Suppressor macrophage treated with lipopolysaccharide for 1 hour (primary cell): ENCODE results near the gene CERK.
A peak's percentile ranks its signal among the peaks of the same experiment; 100 is the strongest.
"Not testable (repeated sequence)": the region's sequence is repeated elsewhere in the genome, so short reads cannot be mapped to it uniquely, and the experiment has no call there.

Experiments
- DNase-seq, 3 donors: peaks; one replicate each; pipeline ENCODE4 v3.0.0-alpha.2; 2020 to 2022

Gene CERK

DNA sequence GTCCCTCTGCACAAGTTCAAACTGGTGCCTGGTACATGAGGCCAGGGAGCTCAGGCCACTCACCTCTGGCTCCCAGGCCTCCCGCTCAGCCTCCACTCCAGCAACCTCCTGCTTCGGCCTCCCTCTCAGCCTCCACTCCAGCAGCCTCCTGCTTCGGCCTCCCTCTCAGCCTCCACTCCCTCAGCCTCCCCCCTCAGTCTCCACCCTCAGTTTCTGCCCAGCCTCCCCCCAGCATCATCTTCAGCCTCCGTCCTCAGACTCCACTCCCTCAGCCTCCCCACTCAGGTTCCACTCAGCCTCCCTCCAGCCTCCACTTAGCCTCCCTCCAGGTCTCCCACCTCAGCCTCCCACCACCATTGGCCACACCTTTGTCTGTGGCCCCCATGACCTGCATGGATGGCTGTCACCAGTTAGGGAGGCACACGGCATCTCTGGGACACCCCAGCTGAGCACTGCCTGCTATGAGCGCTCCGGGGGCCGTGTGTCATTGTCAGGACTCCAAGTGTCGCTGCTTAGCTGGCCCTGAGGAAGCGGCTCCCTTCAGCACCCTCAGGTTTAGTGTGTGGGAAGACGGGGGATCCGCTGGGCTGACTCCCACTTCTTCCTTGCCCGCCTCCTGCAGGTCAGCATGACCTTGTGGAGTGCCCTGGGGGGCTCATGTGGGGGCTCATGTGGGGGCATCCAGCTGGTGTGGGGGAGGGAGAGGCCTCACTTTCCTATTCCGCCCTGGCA lies 78.8 kb downstream of the CERK start:
- no peak for DNase-seq

DNA sequence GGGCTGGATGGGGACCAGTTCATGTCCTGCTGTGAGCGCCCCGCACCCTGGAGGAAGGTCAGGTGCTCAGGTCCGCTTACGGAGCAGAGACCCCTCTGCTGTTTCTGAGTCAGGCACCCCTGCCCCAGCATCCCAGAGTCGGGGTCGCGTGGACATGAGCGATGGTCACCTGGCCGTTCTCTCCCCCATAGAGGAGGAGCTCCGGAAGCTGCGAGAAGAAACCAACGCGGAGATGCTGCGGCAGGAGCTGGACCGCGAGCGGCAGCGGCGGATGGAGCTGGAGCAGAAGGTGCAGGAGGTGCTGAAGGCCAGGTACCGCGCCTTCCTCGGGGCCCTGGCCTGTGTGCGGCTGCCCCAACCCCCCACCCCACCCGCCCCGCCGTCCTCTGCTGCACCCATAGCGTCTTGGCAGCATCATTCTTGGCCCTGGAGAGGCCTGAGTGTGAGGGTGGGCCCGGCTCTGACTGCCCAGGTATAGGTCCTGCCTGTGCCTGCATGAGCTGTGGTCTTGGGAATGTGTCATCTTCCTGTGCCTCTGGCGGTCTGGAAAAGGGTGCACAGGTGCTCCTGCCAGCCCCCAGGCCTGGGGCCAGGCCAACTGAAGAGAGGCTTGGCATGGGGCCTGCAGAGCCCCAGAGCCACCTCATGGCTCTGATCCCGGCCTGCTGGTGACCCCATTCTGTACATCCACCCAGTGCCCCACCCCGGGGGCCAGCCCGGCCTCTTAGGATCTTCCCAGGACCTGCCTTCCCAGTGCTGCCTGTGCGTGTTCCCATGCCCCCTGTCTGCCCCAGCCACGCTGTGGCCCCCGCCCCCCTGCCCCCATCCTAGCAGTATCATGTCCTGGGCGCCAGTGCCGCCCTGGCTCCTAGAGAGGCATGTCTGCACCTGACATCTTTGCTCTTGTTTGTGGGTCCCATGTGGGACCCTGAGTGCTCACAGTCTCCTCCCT lies 79.8 kb downstream of the CERK start:
- DNase-seq, result no peak

DNA sequence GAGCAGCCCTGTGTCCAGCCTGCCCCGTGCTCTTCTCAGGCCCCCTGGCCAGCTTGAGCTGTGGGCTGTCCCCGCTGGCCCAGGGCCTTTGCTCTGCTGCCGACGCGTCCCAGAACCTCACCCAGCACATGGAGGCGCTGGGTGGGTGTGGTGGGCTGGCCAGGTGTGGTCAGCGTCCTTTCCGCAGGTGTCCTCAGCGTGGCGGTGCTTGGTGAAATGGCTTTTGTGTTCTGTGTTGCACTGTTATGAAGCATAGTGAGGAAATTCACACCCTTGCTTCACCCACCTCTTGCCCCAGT lies 80.4 kb downstream of the CERK start:
- DNase-seq, result no peak

- no peak for DNase-seq
These were observed 81.0 kb downstream of the CERK start for GRCh38 chr22:46656856-46657654.

- DNase-seq, result no peak
These were observed 82.0 kb downstream of the CERK start for GRCh38 chr22:46655861-46656608.

DNA sequence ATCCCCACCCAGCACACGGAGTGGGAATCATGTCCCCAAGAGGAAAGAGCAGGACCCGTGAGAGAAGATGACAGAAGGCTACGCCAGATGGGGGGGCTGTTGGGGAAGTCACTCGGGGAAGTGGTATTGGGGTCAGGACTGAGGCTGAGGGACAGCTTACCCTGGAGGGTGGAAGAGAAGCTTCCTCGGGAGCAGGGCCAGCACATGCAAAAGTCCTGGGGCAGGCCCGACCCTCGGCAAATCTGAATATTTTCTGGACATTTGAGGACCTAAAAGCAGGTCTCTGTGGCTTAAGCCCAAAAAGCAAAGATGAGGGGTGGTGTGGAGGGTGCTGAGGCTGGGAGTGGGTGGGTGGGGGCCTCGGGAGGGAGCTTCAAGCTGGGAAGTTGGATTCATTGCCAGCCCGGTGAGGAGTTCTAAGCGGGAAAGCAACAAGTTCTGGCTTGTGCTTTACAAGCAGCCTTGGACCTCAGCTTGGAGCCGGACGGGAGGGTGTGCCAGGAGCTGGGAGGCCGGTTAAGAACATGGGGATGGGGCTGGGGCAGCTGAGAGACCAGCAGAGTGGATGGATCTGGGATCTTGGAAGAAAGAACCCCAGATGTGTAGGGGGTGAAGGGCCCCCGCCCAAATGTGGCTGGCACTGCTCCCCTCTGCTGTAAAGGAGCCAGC lies 83.0 kb downstream of the CERK start:
- DNase-seq, result no peak

DNA sequence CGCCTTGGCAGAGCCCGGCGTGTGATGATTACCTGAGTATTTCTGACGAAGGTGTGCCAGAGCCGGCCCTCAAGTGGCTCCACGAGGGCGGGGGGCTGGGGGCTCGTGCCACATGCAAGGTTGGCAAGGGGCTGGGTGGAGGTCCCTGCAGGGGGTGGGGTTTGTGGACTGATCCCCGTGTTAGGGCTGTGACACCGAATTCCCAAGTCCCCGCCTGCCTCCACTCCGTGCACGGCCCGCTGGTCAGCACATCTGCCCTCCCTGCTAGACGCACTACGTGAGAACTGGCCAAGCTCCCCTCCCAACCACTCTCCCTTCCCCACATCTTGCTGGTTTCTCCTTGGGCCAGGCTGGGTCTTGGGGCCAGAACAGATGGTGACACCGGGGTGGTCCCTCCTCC lies 83.6 kb downstream of the CERK start:
- DNase-seq, result no peak

DNA sequence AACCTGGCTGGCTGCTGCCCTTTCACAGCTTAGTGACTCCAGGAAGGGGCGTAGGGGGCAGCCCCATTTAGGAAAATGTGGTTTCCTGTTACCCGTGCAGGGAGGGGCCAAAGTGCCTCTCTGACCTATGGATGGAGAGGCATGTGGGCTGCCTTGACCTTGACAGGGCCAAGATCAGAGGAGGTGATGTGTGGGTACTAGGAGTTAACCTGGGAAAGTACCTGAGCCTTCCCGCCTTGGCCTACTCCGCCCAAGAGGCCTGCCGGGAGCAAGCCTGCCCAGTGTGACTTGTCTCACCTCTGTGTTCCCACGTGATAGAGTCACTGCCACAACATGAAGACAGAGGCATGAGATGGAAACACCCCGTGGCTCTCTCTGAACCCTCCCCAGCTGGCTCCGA lies 84.5 kb downstream of the CERK start:
- peak; percentile 11 to 29 (median 26) for DNase-seq

DNA sequence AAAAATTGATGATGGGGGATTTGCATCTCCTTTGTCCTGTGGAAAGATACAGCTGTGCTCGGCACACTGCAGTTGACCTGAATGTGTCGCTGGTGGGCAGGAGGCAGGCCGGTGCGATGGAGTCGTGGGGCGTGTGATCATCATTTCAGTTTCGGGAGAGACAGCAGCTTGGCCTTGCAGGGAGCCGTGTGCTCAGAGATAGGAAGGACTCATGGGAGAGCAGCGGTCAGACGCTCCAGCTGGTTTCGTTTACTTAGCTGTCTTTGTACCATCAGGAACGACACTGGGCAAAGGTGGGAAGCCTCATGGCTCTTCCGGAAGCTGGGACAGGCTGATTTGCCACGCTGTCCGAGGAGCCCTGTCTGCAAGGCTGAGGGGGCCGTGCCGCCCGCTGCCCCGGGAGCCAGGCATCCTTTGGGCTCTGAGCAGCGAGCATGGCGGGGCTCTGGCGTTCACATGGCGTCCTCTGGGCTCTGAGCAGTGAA lies 85.2 kb downstream of the CERK start:
- no peak for DNase-seq

DNA sequence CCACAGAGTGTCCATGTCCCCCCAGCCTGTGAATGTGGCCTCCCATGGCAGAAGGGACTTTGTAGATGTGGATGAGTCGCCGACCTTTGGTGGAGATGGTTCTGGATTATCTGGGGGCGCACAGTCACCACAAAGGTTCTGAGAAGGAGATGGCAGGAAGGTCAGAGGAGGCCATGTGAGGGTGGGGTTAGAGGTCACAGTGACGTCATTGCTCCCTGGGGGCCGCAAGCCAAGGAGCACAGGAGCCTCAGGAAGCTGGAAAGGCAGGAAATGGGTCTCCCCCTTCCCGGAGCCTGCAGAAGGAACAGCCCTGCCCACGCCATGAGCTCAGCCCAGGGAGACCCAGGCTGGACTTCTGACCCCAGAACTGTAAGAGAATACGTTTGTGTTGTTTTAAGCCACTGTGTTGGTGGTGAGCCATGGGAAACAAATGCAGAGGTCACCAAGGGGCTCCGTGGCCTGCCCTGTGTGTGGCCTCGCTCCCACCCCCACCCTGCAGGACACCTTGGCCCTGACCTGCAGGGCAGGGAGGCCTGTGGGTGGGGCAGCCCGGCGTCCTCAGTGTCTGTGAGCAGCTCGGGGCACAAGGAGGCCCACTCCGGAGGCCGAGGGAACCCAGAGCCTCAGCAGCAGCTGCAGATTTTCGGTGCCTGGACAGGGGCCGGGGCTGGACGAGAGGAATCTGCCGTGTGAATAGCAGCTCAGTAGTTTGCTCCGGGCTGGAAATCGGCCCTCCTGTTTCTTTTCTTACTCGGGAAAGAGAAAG lies 85.8 kb downstream of the CERK start:
- DNase-seq, result peak in 1 of 3 donors; percentile 11

DNA sequence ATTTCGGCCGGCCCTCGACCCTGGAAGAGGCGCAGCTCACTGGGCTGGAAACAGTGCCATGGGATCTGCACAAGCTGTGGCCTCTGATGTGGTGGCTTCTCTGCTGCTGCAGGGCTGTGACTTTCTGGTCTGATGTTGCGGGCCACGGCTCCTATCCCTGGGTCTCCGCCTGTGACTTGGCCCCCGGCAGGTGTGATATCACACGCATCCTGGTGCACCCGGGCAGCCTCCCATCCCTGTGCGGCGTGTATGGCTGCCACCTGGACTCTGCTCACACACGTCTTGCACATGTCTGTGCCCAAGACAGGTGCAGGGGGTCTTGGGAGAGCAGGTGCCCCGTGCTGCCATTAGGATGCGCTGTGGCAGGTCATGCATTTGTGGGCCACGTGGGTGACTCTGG lies 86.7 kb downstream of the CERK start:
- no peak for DNase-seq

DNA sequence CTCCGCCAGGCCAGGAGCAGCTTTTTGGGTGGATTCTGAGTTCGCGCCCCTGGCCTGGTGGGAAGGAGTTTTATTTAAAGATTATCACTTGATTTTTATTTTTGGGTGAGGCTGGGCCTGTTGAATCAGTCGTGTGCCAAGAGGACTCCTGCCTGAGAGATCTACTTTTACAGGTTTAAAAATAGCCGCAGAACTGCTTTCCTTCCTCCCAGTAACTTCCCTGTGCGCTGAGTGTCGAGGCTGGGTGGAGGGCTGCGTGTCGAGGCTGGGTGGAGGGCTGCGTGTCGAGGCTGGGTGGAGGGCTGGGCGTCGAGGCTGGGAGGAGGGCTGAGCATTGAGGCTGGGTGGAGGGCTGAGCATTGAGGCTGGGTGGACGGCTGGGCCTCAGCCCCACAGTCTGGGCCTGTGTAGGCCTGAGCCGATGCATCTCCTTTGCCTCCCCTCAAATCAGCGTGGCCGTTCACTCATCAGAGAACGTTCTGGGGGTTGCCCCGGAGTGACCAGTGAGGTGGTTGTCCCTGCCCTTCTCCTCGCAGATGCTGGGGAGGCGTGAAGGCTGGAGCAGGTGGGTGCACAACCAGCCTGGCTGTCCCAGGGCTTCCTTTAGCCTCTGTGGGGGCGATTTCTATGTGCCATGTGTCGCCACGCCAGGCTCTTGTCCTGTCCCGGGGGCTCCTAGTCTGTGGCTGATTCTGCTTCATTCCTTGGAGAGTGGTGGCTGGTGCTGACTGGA lies 87.8 kb downstream of the CERK start:
- peak in 1 of 3 donors; percentile 30 for DNase-seq

DNA sequence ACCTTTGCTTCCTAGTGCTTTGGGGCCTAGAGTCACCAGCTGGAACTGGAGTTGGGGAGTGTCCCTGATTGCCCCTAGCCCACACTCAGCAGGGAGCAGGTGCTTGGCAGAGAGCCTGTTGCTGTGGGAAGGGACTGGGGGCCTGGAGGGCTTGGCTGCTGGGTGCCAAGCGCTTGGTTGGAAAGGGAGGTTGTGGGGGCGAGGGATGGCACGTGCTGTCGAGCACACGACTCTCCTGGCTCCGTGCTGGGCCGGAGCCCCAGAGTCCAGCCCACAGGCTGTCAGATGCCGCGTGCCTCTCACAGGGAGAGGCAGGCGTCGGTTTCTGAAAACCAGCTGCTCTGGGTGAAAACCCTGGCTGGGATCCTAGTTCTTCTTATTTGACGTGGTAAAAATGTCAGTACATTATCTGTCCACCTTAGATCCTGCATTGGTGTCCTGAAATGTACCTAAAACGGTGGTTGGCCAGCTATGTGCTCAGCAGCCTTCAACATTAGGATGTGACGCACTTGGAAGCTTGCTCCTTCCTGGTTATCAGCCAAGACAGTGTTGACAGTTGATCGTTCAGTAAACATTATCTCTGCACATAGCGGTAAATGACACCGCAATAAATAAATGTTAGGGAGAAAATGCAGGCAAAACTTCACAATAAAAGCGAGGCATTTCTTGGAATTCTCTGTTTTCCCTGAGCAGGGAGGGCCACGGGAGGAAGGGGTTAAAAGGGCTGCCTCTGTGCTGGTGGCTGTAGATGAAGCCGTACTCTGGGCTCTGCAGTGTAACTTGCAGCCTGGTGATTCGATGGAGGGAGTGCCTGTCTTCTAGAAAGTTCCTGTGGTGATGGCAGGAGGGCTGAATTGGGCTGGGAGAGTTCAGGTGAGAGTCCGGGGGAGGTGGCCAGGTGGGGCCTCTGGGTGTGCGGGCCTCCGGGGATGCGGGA lies 88.6 kb downstream of the CERK start:
- DNase-seq, result no peak

- DNase-seq, result not testable (repeated sequence)
These were observed 89.7 kb downstream of the CERK start for GRCh38 chr22:46648225-46648820.

DNA sequence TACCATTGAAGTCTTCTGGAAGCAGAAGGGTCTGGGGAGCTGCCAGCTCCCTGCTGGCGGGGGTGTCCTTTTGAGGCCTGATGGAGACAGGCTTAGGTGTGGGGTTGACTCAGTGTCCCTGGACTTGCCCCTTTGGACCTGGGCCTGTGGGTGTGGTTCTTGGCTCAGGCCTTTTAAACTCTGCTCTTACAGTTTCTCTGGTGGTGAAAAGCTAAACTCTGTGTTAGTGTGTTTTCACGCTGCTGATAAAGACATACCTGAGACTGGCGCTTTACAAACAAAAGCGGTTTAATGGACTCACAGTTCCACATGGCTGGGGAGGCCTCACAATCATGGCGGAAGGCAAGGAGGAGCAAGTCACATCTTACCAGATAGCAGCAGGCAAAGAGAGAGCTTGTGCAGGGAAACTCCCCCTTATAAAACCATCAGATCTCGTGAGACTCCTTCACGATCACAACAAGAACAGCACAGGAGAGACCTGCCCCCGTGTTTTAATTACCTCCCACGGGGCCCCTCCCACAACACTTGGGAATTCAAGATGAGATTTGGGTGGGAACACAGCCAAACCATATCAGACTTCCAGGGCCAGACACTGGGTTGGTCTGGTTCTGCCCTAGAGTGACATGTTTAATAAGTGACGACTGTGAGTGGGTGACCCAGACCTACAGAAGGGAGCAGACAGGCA lies 91.4 kb downstream of the CERK start:
- no peak for DNase-seq

DNA sequence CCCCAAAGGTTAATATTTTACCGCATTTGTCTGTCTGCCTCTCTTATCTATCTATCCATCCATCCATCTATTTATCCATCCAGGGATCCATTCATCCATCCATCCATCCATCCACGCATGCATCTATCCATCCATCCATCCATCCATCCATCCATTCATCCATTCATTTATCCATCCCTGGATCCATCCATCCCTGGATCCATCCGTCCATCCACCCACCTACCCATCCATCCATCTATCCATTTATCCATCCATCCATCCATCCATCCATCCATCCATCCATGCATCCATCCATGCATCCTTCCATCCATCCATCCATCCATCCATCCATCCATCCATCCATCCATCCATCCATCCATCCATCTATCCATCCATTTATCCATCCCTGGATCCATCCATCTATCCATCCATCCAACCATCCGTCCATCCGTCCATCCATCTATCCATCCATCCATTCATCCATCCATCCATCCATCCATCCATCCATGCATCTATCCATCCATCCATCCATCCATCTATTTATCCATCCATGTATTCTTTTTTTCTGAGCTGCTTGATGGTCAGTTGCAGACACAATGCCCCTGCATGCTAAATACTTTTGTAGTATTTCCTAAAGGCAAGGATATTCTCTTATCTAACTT lies 95.1 kb downstream of the CERK start:
- DNase-seq, result not testable (repeated sequence)

DNA sequence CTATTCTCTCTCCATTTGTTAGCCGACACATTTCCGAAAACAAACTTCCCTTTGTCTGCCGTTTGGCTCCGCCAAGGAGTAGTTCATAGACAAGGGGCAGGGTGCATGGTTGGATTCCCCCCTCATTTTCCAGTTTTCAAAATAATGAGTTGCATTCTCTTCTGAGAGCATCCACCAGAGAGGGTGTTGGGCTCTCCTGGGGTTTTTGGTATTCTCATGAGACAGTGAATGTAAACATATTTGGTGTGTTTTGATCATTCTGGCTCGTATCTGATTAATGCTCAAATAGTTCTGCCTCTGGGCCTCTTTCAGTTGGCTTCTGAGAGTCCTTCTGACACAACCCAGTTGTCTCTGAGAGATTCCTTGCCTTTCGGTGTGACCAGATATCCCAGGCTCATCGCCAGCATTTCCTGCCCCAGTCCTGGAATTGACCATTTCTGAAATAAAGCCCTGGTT lies 96.2 kb downstream of the CERK start:
- no peak for DNase-seq
